MCF 10A (cell line): ENCODE data around the gene IL20RB. TPM values are rescaled to one million over a fixed set of nuclear protein-coding genes. Genes with fewer than 3 reads are reported as not detected.

Experiments
- BruUV-seq: library from RNA; stranded (reverse); fragments of 400-500 nt; replicated peaks from 2 replicates; lab custom pipeline; 2021; lab: Mats Ljungman, UMichigan
- CTCF ChIA-PET: fragments of 300-600 bp; sonication (Branson Sonifier 250); formaldehyde crosslinking; extraction: SDS; loops from one replicate; lab custom pipeline; 2021; ENCODE audit warnings: antibody characterized with exemption, inconsistent platforms; lab: Yijun Ruan, JAX
- POLR2A ChIA-PET: fragments of 300-600, 350-650 bp; sonication (Branson Sonifier 250); formaldehyde crosslinking; extraction: SDS; loops from one replicate; lab custom pipeline; 2020; ENCODE audit warnings: antibody characterized with exemption, inconsistent platforms; lab: Yijun Ruan, JAX
- DNase-seq: peaks from one replicate; pipeline ENCODE4 v3.0.0-alpha.2; 2018; ENCODE audit not compliant: unreplicated experiment
- H3K27ac Mint-ChIP-seq: one replicate; pipeline ENCODE4 v1.8.0; 2022; ENCODE audit warnings: mild to moderate bottlenecking, low read depth, mixed read lengths; ENCODE audit not compliant: unreplicated experiment
- H3K27me3 Mint-ChIP-seq: one replicate; pipeline ENCODE4 v1.8.0; 2022; ENCODE audit warnings: mixed read lengths; ENCODE audit not compliant: insufficient read depth, unreplicated experiment
- H3K36me3 Mint-ChIP-seq: one replicate; pipeline ENCODE4 v1.8.0; 2022; ENCODE audit warnings: mild to moderate bottlenecking, moderate library complexity, mixed read lengths; ENCODE audit not compliant: insufficient read depth, unreplicated experiment
- H3K4me1 Mint-ChIP-seq: one replicate; pipeline ENCODE4 v1.8.0; 2022; ENCODE audit warnings: mixed read lengths; ENCODE audit not compliant: insufficient read depth, unreplicated experiment
- H3K4me3 Mint-ChIP-seq: one replicate; pipeline ENCODE4 v1.8.0; 2022; ENCODE audit warnings: mild to moderate bottlenecking, moderate library complexity, mixed read lengths; ENCODE audit not compliant: unreplicated experiment
- H3K9me3 Mint-ChIP-seq: one replicate; pipeline ENCODE4 v1.8.0; 2022; ENCODE audit warnings: mixed read lengths; ENCODE audit not compliant: unreplicated experiment
- CTCF ChIP-seq: fragments of 200-600 bp; IDR thresholded peaks from one replicate; pipeline ENCODE4 v1.8.0; 2022; ENCODE audit warnings: antibody characterized with exemption, mild to moderate bottlenecking; ENCODE audit not compliant: unreplicated experiment
- intact Hi-C: fragments of 100-400 bp; cut with micrococcal nuclease; formaldehyde crosslinking; loops from 2 replicates; pipeline ENCODE4 v1.14.1; 2022
- total RNA-seq: library from RNA; stranded (reverse); gene quantifications from 2 replicates; pipeline ENCODE4 v1.2.3, GENCODE V29; 2022

IL20RB gene
- total RNA-seq, 1 experiment from 2014 or later: 158 TPM

GRCh38 chr3:136919799-136920580 is 37.8 kb upstream of the IL20RB start:
- peaks cover 14% of the 10 kb centered on the region for H3K4me1 Mint-ChIP-seq
- ChIA-PET CTCF (no interaction called here), POLR2A (interaction anchor here (0.5 to 0.9 kb wide), 2 partner anchors 10 kb away, joined by 4 read pairs; no protein-coding TSS in a partner anchor)

GRCh38 chr3:136920904-136921611 is 36.7 kb upstream of the IL20RB start:
- DNase-seq: no peak
- Mint-ChIP-seq H3K36me3 (peaks cover 15% of the 10 kb centered on the region), H3K27me3 (no peaks in the 10 kb centered on the region), H3K4me1 (peaks cover 11% of the 10 kb centered on the region), H3K27ac (no peak overlapping the region), H3K9me3 (peaks cover 10% of the 10 kb centered on the region), H3K4me3 (no peak overlapping the region)
- TF ChIP-seq CTCF: no peak
- intact Hi-C loops: no loop called here
- ChIA-PET CTCF (interaction anchor here (0.6 kb wide), 1 partner anchor 132 kb away, joined by 3 read pairs; no protein-coding TSS in a partner anchor), POLR2A (no interaction called here)
- BruUV-seq: no TSS peak

More at GRCh38 chr3:136919799-136920580, 37.8 kb upstream of the IL20RB start:
- no TSS peak for BruUV-seq
- H3K27me3 Mint-ChIP-seq: no peaks in the 10 kb centered on the region
- peaks cover 16% of the 10 kb centered on the region for H3K36me3 Mint-ChIP-seq
- no peak overlapping the region for H3K4me3 Mint-ChIP-seq
- DNase-seq: no peak
- no peak overlapping the region for H3K27ac Mint-ChIP-seq
- no peak for TF ChIP-seq CTCF
- peaks cover 10% of the 10 kb centered on the region for H3K9me3 Mint-ChIP-seq
- intact Hi-C loops: no loop called here

GRCh38 chr3:136925425-136926190 is 32.2 kb upstream of the IL20RB start:
- H3K9me3 Mint-ChIP-seq: peaks cover 10% of the 10 kb centered on the region
- no TSS peak for BruUV-seq

More at GRCh38 chr3:136925425-136926190, 32.2 kb upstream of the IL20RB start:
- no peak overlapping the region for H3K27ac Mint-ChIP-seq
- intact Hi-C loops: no loop called here
- peaks cover 11% of the 10 kb centered on the region for H3K4me1 Mint-ChIP-seq
- no peak for DNase-seq
- ChIA-PET POLR2A (interaction anchor here (0.6 kb wide), 2 partner anchors 17 to 18 kb away, joined by 3 to 4 read pairs; no protein-coding TSS in a partner anchor), CTCF (interaction anchor here (1.5 kb wide), 1 partner anchor 13 kb away, joined by 6 read pairs; no protein-coding TSS in a partner anchor)
- TF ChIP-seq CTCF: no peak
- H3K4me3 Mint-ChIP-seq: no peak overlapping the region
- H3K27me3 Mint-ChIP-seq: no peaks in the 10 kb centered on the region
- H3K36me3 Mint-ChIP-seq: peaks cover 27% of the 10 kb centered on the region
